WTC11 (cell line): ENCODE results near the gene FASN.
"Not testable (repeated sequence)": the region's sequence is repeated elsewhere in the genome, so short reads cannot be mapped to it uniquely, and the experiment has no call there.

ENCODE experiments used
- ARID4B ChIP-seq: sonication (generic); formaldehyde crosslinking; IDR thresholded peaks from 2 replicates; pipeline ENCODE4 v1.8.0; 2023; ENCODE audit warnings: missing genetic modification reagents, mild to moderate bottlenecking, borderline replicate concordance
- ATF3 ChIP-seq: sonication (generic); formaldehyde crosslinking; conservative IDR thresholded peaks from 2 replicates; pipeline ENCODE4 v1.8.1; 2022; ENCODE audit warnings: mild to moderate bottlenecking, missing genetic modification reagents
- ATF6 ChIP-seq: sonication (generic); formaldehyde crosslinking; IDR thresholded peaks from 2 replicates; pipeline ENCODE4 v1.8.1; 2023; ENCODE audit warnings: mild to moderate bottlenecking, missing genetic modification reagents
- CREB1 ChIP-seq: sonication (generic); formaldehyde crosslinking; IDR thresholded peaks from 2 replicates; pipeline ENCODE4 v1.8.0; 2023; ENCODE audit warnings: mild to moderate bottlenecking, missing genetic modification reagents
- CREM ChIP-seq: sonication (generic); formaldehyde crosslinking; IDR thresholded peaks from 2 replicates; pipeline ENCODE4 v1.8.1; 2022; ENCODE audit warnings: mild to moderate bottlenecking, missing genetic modification reagents, moderate library complexity
- CTCF ChIP-seq: fragments of 200-600 bp; IDR thresholded peaks from 2 replicates; pipeline ENCODE4 v1.8.0; 2022; ENCODE audit warnings: antibody characterized with exemption
- E2F1 ChIP-seq: sonication (generic); formaldehyde crosslinking; IDR thresholded peaks from 2 replicates; pipeline ENCODE4 v1.8.0; 2022; ENCODE audit warnings: mild to moderate bottlenecking, missing genetic modification reagents
- E2F5 ChIP-seq: sonication (generic); formaldehyde crosslinking; IDR thresholded peaks from 2 replicates; pipeline ENCODE4 v1.8.1; 2022; ENCODE audit warnings: mild to moderate bottlenecking, moderate library complexity, missing genetic modification reagents
- ETV6 ChIP-seq: sonication (generic); formaldehyde crosslinking; IDR thresholded peaks from 2 replicates; pipeline ENCODE4 v1.8.1; 2022; ENCODE audit warnings: mild to moderate bottlenecking, missing genetic modification reagents
- HMGXB4 ChIP-seq: sonication (generic); formaldehyde crosslinking; IDR thresholded peaks from 2 replicates; pipeline ENCODE4 v1.8.1; 2023; ENCODE audit warnings: mild to moderate bottlenecking, moderate library complexity, missing genetic modification reagents
- NFATC4 ChIP-seq: fragments of 250-450 bp; sonication (Bioruptor Pico); IDR thresholded peaks from 2 replicates; pipeline ENCODE4 v1.9.0; 2021; ENCODE audit warnings: mild to moderate bottlenecking
- SP1 ChIP-seq: sonication (generic); formaldehyde crosslinking; conservative IDR thresholded peaks from 2 replicates; pipeline ENCODE4 v1.8.1; 2022; ENCODE audit warnings: missing genetic modification reagents
- TEAD4 ChIP-seq: sonication (generic); formaldehyde crosslinking; IDR thresholded peaks from 2 replicates; pipeline ENCODE4 v1.8.0; 2022; ENCODE audit warnings: mild to moderate bottlenecking, missing genetic modification reagents
- USF1 ChIP-seq: sonication (generic); formaldehyde crosslinking; IDR thresholded peaks from 2 replicates; pipeline ENCODE4 v1.8.0; 2022; ENCODE audit warnings: mild to moderate bottlenecking, missing genetic modification reagents

- TF ChIP-seq USF1 (CRISPR knock-in tag); CTCF; TEAD4 (CRISPR knock-in tag); ARID4B (CRISPR knock-in tag); ATF3 (CRISPR knock-in tag); ETV6 (CRISPR knock-in tag); E2F5; NFATC4 (CRISPR knock-in tag); ATF6; E2F1; CREM (CRISPR knock-in tag); SP1 (CRISPR knock-in tag); CREB1 (CRISPR knock-in tag); HMGXB4: not testable (repeated sequence)
Measured at GRCh38 chr17:82133166-82133953, 35.3 kb upstream of the FASN start.
